NCI-H146 (cell line): ENCODE measurements around the gene KIT.

ENCODE experiments used
- DNase-seq: peaks from one replicate; lab custom pipeline; 2025; lab: John Stamatoyannopoulos, UW

KIT gene

GRCh38 chr4:54745031-54745770, 87.4 kb downstream of the KIT start:
- DNase-seq = no peak

DNA sequence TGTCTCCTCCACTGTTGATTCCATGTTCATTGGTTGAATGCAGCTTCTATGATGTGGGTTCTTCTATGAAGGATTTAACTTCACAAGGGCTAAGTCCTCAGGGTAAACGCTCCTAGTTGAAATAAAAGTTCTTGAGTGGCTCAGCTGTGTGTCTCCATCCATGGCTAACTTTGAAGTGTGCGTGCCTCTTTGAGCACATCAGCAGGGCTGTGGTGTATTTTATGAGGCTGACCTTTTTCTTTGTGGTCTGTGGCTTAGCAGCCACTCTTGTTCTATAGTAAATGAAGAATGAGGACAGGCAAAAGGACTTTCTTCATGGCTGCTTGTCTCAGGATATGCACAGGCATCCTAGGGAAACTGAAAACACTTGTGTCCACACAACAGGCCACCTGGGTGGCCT, 88.5 kb downstream of the KIT start:
- DNase-seq = no peak

- no peak for DNase-seq
These were observed 92.6 kb downstream of the KIT start for GRCh38 chr4:54750341-54750740.

DNA sequence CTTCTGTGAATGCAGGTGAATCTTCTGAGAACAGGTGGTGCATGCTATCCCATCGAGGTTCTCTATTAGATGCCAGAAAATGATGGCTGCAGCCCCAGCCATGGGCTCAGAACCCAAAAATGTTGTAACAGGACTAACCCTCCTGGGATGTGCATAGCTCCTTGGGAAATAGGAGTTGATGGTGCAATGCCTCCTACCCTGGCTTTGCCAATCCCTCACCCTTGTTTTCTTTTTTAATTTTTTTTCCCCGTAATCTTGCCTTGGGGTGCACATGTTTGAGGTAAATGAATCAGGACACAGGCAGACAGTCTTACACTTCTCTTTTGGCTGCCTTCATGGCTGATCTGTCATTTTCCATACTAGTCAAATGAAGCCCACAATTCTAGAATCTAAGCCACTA, 96.6 kb downstream of the KIT start:
- no peak for DNase-seq

DNA sequence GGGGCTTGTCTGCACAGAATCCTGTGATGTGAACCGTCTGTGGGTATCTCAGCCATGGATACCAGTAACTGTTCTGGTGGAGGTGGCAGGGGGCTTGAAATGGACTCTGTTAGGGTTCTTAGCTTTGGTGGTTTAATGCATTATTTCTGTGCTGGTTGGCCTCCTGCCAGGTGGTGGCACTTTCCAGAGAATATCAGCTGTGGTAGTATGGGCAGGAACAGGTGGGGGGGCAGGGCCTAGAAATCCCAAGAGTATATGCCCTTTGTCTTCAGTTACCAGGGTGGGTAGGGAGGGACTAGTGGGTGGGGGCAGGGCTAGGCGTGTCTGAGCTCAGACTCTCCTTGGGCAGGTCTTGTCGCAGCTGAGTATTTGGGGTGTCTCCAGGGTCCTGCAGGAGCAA, 106.7 kb downstream of the KIT start:
- no peak for DNase-seq

- no peak for DNase-seq
These were observed 109.6 kb downstream of the KIT start for GRCh38 chr4:54767376-54767775.

- no peak for DNase-seq
These were observed 115.3 kb downstream of the KIT start for GRCh38 chr4:54773022-54773421.

- DNase-seq = no peak
These were observed 121.3 kb downstream of the KIT start for GRCh38 chr4:54779036-54779435.

DNA sequence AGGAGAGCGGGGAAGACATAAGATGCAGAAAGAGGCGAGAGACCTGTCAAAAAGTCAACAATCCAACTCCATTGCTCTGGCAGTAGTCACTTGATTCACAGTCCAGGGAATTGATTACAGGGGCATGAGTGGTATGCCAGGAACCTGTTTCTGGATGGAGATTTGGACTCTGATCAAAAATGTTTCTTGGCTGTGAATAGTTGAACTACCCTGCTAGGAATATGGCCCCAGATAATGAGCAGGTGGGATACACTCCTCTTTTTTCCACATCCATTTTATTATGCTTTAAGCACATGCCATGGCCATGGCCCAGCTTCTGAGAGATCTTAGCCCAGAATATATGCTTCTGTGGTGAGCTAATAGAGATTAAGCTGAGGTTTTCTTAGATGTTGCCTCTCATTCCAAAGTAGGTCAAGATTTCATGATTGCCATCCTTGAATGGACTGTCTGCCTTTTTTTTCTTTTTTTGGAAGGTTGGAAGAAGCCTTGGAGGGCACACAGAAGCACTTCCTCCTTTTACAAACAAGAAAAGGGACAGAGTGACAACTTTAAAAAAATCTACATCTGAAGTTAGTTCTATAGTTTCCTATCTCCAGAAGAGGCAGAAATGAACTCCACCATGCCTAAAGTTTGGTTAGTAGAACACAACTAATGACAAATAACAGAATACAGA, 121.9 kb downstream of the KIT start:
- no peak for DNase-seq

GRCh38 chr4:54780149-54780495, 122.4 kb downstream of the KIT start:
- no peak for DNase-seq

GRCh38 chr4:54781756-54782155, 124.0 kb downstream of the KIT start:
- no peak for DNase-seq

DNA sequence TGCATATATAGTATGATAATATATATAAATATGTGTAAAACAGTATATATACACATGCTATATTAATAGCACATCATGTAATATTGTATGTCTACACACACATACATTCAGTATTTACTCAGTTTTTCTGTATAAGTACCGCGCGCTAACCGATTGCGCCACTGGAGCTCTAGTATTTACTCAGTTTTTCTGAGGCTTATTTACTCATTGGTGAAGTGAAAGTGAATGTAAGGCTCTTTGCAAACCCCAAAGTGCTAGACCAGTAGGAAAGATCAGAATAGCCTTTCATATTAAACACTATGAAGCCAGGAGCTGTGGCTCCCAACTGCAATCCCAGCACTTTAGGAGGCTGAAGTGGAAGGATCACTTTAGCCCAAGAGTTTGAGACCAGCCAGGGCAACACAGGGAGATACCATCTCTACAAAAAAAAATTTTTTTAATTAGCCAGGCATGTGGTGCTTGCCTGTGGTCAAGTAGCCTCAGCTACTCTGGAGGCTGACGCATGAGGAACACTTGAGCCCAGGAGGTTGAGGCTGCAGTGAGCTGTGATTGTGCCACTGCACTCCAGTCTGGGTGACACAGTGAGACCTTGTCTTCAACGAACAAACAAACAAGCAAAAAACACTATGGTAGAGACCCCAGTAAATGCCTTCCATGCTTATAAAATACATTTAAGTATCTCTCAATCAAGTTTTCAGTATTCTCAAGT, 125.8 kb downstream of the KIT start:
- no peak for DNase-seq

GRCh38 chr4:54784161-54784671, 126.5 kb downstream of the KIT start:
- DNase-seq = peak; percentile 16
